ENCODE data around the gene CELF4.

CELF4 gene

DNA sequence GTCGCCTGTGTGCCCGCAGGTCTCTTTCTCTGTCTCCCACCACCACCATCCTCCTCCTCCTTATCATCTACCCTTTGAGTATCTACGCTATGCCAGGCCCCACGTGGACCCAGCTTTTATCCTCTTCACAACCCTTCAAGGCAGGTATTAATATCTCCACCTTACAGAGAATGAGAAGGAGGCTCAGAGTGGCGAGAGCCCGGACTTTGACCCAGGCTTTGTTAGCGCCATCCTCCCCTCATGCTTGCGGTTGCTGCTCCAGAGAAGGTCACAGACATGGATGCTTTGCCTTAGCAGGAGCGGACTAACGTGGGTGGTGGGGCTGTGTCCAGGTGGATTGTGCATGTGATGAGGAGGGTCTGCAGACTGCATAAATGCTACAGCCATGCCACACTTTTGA is 119.8 kb downstream of the CELF4 start:
- H3K36me3 ChIP-seq (ENCODE audit: low read depth): no peaks in the 10 kb centered on the region
- no peak for ATAC-seq (ENCODE audit: low read depth)
- no peak for DNase-seq (ENCODE audit: low spot score)
- no peaks in the 10 kb centered on the region for H3K9me3 ChIP-seq (ENCODE audit: severe bottlenecking)
- no peaks in the 10 kb centered on the region for H3K4me1 ChIP-seq (ENCODE audit: insufficient read depth, poor library complexity, severe bottlenecking)
- no peak overlapping the region for H3K4me3 ChIP-seq (ENCODE audit: severe bottlenecking)
- H3K27me3 ChIP-seq (ENCODE audit: insufficient read depth, poor library complexity, severe bottlenecking): no peaks in the 10 kb centered on the region
- TF ChIP-seq, protein P1, sequence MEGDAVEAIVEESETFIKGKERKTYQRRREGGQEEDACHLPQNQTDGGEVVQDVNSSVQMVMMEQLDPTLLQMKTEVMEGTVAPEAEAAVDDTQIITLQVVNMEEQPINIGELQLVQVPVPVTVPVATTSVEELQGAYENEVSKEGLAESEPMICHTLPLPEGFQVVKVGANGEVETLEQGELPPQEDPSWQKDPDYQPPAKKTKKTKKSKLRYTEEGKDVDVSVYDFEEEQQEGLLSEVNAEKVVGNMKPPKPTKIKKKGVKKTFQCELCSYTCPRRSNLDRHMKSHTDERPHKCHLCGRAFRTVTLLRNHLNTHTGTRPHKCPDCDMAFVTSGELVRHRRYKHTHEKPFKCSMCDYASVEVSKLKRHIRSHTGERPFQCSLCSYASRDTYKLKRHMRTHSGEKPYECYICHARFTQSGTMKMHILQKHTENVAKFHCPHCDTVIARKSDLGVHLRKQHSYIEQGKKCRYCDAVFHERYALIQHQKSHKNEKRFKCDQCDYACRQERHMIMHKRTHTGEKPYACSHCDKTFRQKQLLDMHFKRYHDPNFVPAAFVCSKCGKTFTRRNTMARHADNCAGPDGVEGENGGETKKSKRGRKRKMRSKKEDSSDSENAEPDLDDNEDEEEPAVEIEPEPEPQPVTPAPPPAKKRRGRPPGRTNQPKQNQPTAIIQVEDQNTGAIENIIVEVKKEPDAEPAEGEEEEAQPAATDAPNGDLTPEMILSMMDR (IDR thresholded peaks at IDR 0.05; ENCODE audit: poor library complexity, severe bottlenecking): no peak
- H3K27ac ChIP-seq (ENCODE audit: poor library complexity, severe bottlenecking): no peak overlapping the region

DNA sequence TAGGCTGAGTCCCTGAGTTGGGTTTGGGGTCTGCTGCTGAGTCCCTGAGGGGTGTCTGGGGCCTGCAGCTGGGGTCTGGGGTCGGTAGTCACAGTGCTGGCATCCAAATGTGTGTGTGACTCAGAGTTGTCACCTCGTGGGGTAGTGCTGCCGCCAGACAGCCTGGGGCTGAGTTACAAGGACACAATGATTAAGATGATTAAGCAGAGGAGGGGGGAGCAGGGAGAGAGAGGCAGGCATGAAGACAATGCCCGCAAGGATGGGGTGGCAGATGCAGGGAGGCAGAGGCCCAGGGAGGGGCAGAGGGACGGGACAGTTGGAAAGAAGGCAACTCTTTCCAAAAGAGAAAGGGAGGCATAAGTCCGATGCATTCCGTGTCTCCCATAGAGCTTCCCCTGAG is 120.2 kb downstream of the CELF4 start:
- TF ChIP-seq, protein P1 (IDR thresholded peaks at IDR 0.05; ENCODE audit: poor library complexity, severe bottlenecking): no peak
- ATAC-seq (ENCODE audit: low read depth): no peak
- no peak overlapping the region for H3K27ac ChIP-seq (ENCODE audit: poor library complexity, severe bottlenecking)
- no peaks in the 10 kb centered on the region for H3K4me1 ChIP-seq (ENCODE audit: insufficient read depth, poor library complexity, severe bottlenecking)
- H3K27me3 ChIP-seq (ENCODE audit: insufficient read depth, poor library complexity, severe bottlenecking): no peaks in the 10 kb centered on the region
- no peak for DNase-seq (ENCODE audit: low spot score)
- no peak overlapping the region for H3K4me3 ChIP-seq (ENCODE audit: severe bottlenecking)
- no peaks in the 10 kb centered on the region for H3K9me3 ChIP-seq (ENCODE audit: severe bottlenecking)
- no peaks in the 10 kb centered on the region for H3K36me3 ChIP-seq (ENCODE audit: low read depth)

DNA sequence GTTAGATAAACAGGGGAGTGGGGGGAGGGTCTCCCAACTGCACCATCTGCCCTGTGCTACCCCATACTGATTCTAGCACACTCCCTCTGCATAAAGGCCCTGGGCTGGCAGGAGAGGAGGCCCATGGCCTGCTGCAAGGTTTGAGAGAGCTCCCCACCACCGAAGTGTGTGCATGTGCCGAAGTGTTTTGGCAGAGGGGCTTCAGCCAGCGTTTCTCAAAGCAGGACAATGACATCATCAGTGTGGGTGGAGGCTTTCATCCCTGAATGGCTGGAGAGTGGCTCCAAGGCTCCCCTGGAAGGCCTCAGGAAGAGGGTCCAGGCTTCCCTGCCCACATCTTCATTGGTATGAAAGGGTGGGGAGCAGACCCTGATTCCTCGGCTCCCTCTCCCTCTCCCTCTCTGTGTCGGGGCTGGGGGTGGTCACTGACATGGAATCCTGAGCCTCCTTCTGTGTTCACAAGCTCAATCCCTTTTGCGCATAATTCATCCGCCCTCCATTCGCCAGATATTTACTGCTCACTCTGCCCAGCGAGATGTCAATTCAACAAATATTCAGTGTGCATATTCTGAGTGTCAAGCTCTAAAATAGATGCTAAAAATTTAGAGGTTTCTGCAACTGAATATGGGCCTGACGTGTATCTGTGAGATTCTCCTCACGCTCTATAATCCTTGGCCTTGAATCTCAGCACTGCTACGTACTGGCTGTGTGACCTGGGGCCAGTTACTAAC is 122.1 kb downstream of the CELF4 start:
- Histone ChIP-seq H3K9me3 (ENCODE audit: severe bottlenecking) (no peaks in the 10 kb centered on the region), H3K4me1 (ENCODE audit: insufficient read depth, poor library complexity, severe bottlenecking) (no peaks in the 10 kb centered on the region), H3K36me3 (ENCODE audit: low read depth) (no peaks in the 10 kb centered on the region), H3K27ac (ENCODE audit: poor library complexity, severe bottlenecking) (no peak overlapping the region), H3K4me3 (ENCODE audit: severe bottlenecking) (no peak overlapping the region), H3K27me3 (ENCODE audit: insufficient read depth, poor library complexity, severe bottlenecking) (no peaks in the 10 kb centered on the region)
- DNase-seq (ENCODE audit: low spot score): no peak
- TF ChIP-seq, protein P1 (IDR thresholded peaks at IDR 0.05; ENCODE audit: poor library complexity, severe bottlenecking): no peak
- no peak for ATAC-seq (ENCODE audit: low read depth)

DNA sequence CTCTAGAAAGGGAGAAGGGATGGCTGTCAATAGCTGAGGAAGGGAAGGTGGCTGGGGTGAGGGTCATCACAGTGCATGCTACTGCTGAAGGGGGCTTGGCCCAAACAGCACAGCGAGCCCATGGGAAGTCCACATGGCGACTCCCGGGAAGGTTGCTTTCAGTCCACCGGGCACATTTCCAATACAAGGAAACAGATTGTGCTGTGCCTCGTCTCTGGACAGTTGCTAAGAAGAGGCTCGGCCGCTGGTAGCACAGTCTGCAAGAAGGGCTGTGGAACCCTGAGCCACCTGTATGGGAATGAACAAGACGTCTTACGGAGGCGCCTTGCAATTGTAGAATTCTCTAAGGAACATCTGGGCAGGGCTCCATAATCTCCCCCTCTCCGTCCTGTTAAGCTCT is 123.1 kb downstream of the CELF4 start:
- Histone ChIP-seq H3K36me3 (ENCODE audit: low read depth) (no peaks in the 10 kb centered on the region), H3K4me3 (ENCODE audit: severe bottlenecking) (no peak overlapping the region), H3K27me3 (ENCODE audit: insufficient read depth, poor library complexity, severe bottlenecking) (no peaks in the 10 kb centered on the region), H3K4me1 (ENCODE audit: insufficient read depth, poor library complexity, severe bottlenecking) (no peaks in the 10 kb centered on the region), H3K9me3 (ENCODE audit: severe bottlenecking) (no peaks in the 10 kb centered on the region), H3K27ac (ENCODE audit: poor library complexity, severe bottlenecking) (no peak overlapping the region)
- TF ChIP-seq, protein P1 (IDR thresholded peaks at IDR 0.05; ENCODE audit: poor library complexity, severe bottlenecking): no peak
- ATAC-seq (ENCODE audit: low read depth): no peak
- DNase-seq (ENCODE audit: low spot score): no peak

DNA sequence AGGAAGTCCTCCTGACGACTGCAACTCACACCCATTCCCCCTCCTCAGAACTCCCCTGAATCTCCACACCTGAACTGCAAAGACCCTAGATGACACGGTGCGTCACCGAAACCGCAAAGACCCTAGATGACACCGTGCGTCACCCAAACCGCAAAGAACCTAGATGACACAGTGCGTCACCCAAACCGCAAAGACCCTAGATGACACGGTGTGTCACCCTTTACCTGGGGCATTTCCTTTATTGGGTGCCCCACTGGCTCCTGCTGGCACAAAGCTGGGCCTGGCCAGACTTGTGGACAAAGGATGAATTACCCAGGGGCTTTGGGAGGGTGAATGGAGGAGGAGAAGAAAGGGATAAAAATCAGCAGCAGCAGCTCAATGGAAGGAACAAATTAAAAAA is 123.8 kb downstream of the CELF4 start:
- Histone ChIP-seq H3K4me3 (ENCODE audit: severe bottlenecking) (no peak overlapping the region), H3K27ac (ENCODE audit: poor library complexity, severe bottlenecking) (no peak overlapping the region), H3K4me1 (ENCODE audit: insufficient read depth, poor library complexity, severe bottlenecking) (no peaks in the 10 kb centered on the region), H3K9me3 (ENCODE audit: severe bottlenecking) (no peaks in the 10 kb centered on the region), H3K36me3 (ENCODE audit: low read depth) (no peaks in the 10 kb centered on the region), H3K27me3 (ENCODE audit: insufficient read depth, poor library complexity, severe bottlenecking) (no peaks in the 10 kb centered on the region)
- no peak for ATAC-seq (ENCODE audit: low read depth)
- DNase-seq (ENCODE audit: low spot score): no peak
- TF ChIP-seq, protein P1 (IDR thresholded peaks at IDR 0.05; ENCODE audit: poor library complexity, severe bottlenecking): no peak

Measured in RWPE2 (cell line).